SK-N-SH (cell line): ENCODE data around the gene SENP1.

Experiments
- CTCF ChIP-seq: fragments of 200-600 bp; sonication (generic); IDR thresholded peaks from 2 replicates; pipeline ENCODE4 v1.6.1; 2017; ENCODE audit warnings: antibody characterized with exemption, mild to moderate bottlenecking, moderate library complexity
- EP300 ChIP-seq, 2 experiments: IDR thresholded peaks; 2 replicates each; pipeline versions ENCODE4 v1.4.0 to v1.6.1; 2012; ENCODE audit warnings: borderline replicate concordance in 1 of 2, low read depth in 1 of 2, low read length in 1 of 2
- EZH2phosphoT487 ChIP-seq: fragments of 200-600 bp; sonication (generic); IDR thresholded peaks from 2 replicates; pipeline ENCODE4 v1.6.1; 2017; ENCODE audit warnings: low read depth, mixed run types, mild to moderate bottlenecking, antibody characterized with exemption, moderate library complexity, borderline replicate concordance
- GATA2 ChIP-seq: sonication (generic); formaldehyde crosslinking; IDR thresholded peaks from 2 replicates; pipeline ENCODE4 v1.5.0; 2020; ENCODE audit warnings: mild to moderate bottlenecking, missing genetic modification reagents
- JUND ChIP-seq: IDR thresholded peaks from 2 replicates; pipeline ENCODE4 v1.4.0; 2012
- MEF2A ChIP-seq: IDR thresholded peaks from 2 replicates; pipeline ENCODE4 v1.4.0; 2012; ENCODE audit warnings: low read depth, borderline replicate concordance
- NRF1 ChIP-seq: IDR thresholded peaks from 2 replicates; pipeline ENCODE4 v1.6.1; 2012; ENCODE audit warnings: low read depth, mild to moderate bottlenecking, low read length
- POLR2AphosphoS5 ChIP-seq: IDR thresholded peaks from 2 replicates; pipeline ENCODE4 v1.6.1; 2012; ENCODE audit warnings: low read depth, low read length
- RAD21 ChIP-seq: IDR thresholded peaks from 2 replicates; pipeline ENCODE4 v1.6.1; 2012; ENCODE audit warnings: mild to moderate bottlenecking, low read length
- RCOR1 ChIP-seq: fragments of 150-350 bp; IDR thresholded peaks from 2 replicates; pipeline ENCODE4 v1.6.1; 2017; ENCODE audit warnings: antibody characterized with exemption, low read length
- TCF12 ChIP-seq: IDR thresholded peaks from 2 replicates; pipeline ENCODE4 v1.4.0; 2012
- YY1 ChIP-seq: IDR thresholded peaks from 2 replicates; pipeline ENCODE4 v1.4.0; 2012; ENCODE audit warnings: low read depth, mild to moderate bottlenecking
- TF ChIP-seq, protein P1 (sequence below): IDR thresholded peaks from 2 replicates; pipeline ENCODE4 v1.6.1; 2012; ENCODE audit warnings: mild to moderate bottlenecking, low read depth, low read length, moderate library complexity

DNA sequence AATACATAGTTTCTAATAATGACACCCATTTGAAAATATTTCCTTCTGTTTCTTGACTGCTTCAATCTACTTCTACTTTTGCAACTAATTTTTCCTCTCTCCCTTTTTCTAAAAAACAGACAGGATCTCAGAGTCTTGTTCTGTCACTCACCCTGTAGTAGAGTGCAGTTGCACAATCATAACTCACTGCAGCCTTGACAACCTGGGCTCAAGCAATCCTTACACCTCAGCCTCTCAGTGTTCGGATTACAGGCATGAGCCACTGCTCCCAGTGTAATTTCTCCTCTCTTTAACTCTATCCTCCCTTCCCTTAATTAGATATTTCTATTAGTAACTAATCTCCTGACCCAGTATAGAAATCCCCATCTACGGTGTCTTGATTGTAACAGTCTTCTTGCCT lies 45.4 kb downstream of the SENP1 start:
- TF ChIP-seq CTCF (no peak), POLR2AphosphoS5 (no peak), EZH2phosphoT487 (no peak), RAD21 (no peak), NRF1 (no peak), EP300 (IDR thresholded peaks at IDR 0.05; ENCODE audit: borderline replicate concordance in 1 of 2, low read depth in 1 of 2, low read length in 1 of 2) (no peak), JUND (no peak), MEF2A (no peak), YY1 (no peak), RCOR1 (no peak), TCF12 (no peak), GATA2 (CRISPR knock-in tag) (no peak)
- TF ChIP-seq, protein P1, sequence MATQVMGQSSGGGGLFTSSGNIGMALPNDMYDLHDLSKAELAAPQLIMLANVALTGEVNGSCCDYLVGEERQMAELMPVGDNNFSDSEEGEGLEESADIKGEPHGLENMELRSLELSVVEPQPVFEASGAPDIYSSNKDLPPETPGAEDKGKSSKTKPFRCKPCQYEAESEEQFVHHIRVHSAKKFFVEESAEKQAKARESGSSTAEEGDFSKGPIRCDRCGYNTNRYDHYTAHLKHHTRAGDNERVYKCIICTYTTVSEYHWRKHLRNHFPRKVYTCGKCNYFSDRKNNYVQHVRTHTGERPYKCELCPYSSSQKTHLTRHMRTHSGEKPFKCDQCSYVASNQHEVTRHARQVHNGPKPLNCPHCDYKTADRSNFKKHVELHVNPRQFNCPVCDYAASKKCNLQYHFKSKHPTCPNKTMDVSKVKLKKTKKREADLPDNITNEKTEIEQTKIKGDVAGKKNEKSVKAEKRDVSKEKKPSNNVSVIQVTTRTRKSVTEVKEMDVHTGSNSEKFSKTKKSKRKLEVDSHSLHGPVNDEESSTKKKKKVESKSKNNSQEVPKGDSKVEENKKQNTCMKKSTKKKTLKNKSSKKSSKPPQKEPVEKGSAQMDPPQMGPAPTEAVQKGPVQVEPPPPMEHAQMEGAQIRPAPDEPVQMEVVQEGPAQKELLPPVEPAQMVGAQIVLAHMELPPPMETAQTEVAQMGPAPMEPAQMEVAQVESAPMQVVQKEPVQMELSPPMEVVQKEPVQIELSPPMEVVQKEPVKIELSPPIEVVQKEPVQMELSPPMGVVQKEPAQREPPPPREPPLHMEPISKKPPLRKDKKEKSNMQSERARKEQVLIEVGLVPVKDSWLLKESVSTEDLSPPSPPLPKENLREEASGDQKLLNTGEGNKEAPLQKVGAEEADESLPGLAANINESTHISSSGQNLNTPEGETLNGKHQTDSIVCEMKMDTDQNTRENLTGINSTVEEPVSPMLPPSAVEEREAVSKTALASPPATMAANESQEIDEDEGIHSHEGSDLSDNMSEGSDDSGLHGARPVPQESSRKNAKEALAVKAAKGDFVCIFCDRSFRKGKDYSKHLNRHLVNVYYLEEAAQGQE: no peak
